ENCODE measurements around the gene MYO7B.

The MYO7B gene

GRCh38 chr2:127511917-127512316 lies 23.6 kb upstream of the MYO7B start:
- TF ChIP-seq EZH2phosphoT487 (IDR thresholded peaks at IDR 0.05; ENCODE audit: low read depth) (no peak), CTCF (IDR thresholded peaks at IDR 0.05; ENCODE audit: low read depth, low read length) (no peak)
- H2AFZ ChIP-seq (ENCODE audit: low read depth, low read length), result no peak overlapping the region
- no peak overlapping the region for H3K27ac ChIP-seq (ENCODE audit: low read length)
- peaks cover 10% of the 10 kb centered on the region for H3K4me1 ChIP-seq (ENCODE audit: low read length)
- no peak overlapping the region for H3K4me3 ChIP-seq (ENCODE audit: low read length)
- no peaks in the 10 kb centered on the region for H3K9me3 ChIP-seq (ENCODE audit: insufficient read depth, low read length)
- peaks cover 84% of the 10 kb centered on the region for H4K20me1 ChIP-seq (ENCODE audit: insufficient read depth, low read length)
- no peak overlapping the region for H3K9ac ChIP-seq (ENCODE audit: low read length)
- H3K36me3 ChIP-seq (replicated peaks; ENCODE audit: low read depth, low read length), result peaks cover 50% of the 10 kb centered on the region
- H3K27me3 ChIP-seq (ENCODE audit: low read depth, low read length), result no peaks in the 10 kb centered on the region
- H3K4me2 ChIP-seq (ENCODE audit: low read length), result no peak overlapping the region
- peaks cover 100% of the 10 kb centered on the region for H3K79me2 ChIP-seq (ENCODE audit: low read length)

DNA sequence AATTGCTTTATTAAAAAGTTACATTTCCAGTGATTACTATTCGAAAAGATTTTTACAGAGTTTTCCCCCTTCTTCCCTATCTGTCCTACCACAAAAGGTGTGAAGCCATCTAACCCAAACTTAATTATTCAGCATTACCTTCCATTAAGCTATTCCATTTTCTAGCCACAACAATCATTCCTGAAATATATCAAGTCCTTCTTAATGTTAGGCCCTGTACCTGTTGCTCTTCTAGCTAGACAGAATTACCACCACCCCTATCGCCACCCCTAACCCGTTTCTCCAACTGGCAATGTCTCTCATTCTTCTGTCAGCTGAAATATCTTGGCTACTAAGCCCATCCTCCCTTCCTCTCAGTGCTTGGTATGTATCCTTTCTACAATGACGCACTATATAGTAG lies 23.1 kb upstream of the MYO7B start:
- Histone ChIP-seq H2AFZ (ENCODE audit: low read depth, low read length) (no peak overlapping the region), H3K27me3 (ENCODE audit: low read depth, low read length) (no peaks in the 10 kb centered on the region), H3K9ac (ENCODE audit: low read length) (no peak overlapping the region), H3K4me1 (ENCODE audit: low read length) (peaks cover 10% of the 10 kb centered on the region), H3K36me3 (replicated peaks; ENCODE audit: low read depth, low read length) (peaks cover 54% of the 10 kb centered on the region), H3K79me2 (ENCODE audit: low read length) (peaks cover 100% of the 10 kb centered on the region), H3K4me2 (ENCODE audit: low read length) (no peak overlapping the region), H3K27ac (ENCODE audit: low read length) (no peak overlapping the region), H3K4me3 (ENCODE audit: low read length) (no peak overlapping the region), H4K20me1 (ENCODE audit: insufficient read depth, low read length) (peaks cover 86% of the 10 kb centered on the region), H3K9me3 (ENCODE audit: insufficient read depth, low read length) (no peaks in the 10 kb centered on the region)
- no peak for TF ChIP-seq EZH2phosphoT487 (IDR thresholded peaks at IDR 0.05; ENCODE audit: low read depth)
- no peak for TF ChIP-seq CTCF (IDR thresholded peaks at IDR 0.05; ENCODE audit: low read depth, low read length)

GRCh38 chr2:127514076-127514475 lies 21.4 kb upstream of the MYO7B start:
- Histone ChIP-seq H3K4me1 (ENCODE audit: low read length) (peaks cover under 1% of the 10 kb centered on the region; the same call in 1 of the 2 replicates), H2AFZ (ENCODE audit: low read depth, low read length) (no peak overlapping the region), H3K27me3 (ENCODE audit: low read depth, low read length) (no peaks in the 10 kb centered on the region), H3K36me3 (replicated peaks; ENCODE audit: low read depth, low read length) (peaks cover 60% of the 10 kb centered on the region), H3K27ac (ENCODE audit: low read length) (no peak overlapping the region), H3K4me3 (ENCODE audit: low read length) (no peak overlapping the region), H4K20me1 (ENCODE audit: insufficient read depth, low read length) (peaks cover 77% of the 10 kb centered on the region), H3K9ac (ENCODE audit: low read length) (no peak overlapping the region), H3K79me2 (ENCODE audit: low read length) (peaks cover 100% of the 10 kb centered on the region), H3K9me3 (ENCODE audit: insufficient read depth, low read length) (no peaks in the 10 kb centered on the region), H3K4me2 (ENCODE audit: low read length) (no peak overlapping the region)
- TF ChIP-seq CTCF (IDR thresholded peaks at IDR 0.05; ENCODE audit: low read depth, low read length), result no peak
- TF ChIP-seq EZH2phosphoT487 (IDR thresholded peaks at IDR 0.05; ENCODE audit: low read depth), result no peak

DNA sequence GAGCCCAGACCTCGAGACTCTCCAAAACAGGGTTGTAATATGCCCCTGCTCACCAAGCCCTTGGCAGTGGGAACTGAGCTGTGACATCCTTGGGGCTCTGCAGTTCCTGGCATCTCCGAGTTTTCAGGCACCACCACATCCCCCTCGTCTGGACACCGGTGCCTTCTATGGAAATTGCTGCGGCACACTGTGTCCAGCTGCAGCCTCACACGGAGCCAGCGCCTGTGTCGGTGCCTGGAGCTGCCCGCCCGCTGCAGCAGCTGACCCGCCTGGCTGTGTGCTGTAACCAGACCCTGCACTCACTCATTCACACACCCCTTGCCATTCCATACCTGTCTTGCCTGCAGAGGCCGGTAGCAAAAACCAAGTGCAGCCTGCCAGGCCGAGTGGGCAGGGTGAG lies 21.0 kb upstream of the MYO7B start:
- peaks cover 62% of the 10 kb centered on the region for H3K36me3 ChIP-seq (replicated peaks; ENCODE audit: low read depth, low read length)
- no peak overlapping the region for H3K4me2 ChIP-seq (ENCODE audit: low read length)

More for the DNA sequence above, 21.0 kb upstream of the MYO7B start:
- Histone ChIP-seq H4K20me1 (ENCODE audit: insufficient read depth, low read length) (peaks cover 74% of the 10 kb centered on the region), H3K4me1 (ENCODE audit: low read length) (no peaks in the 10 kb centered on the region), H3K27ac (ENCODE audit: low read length) (no peak overlapping the region), H3K27me3 (ENCODE audit: low read depth, low read length) (no peaks in the 10 kb centered on the region), H3K79me2 (ENCODE audit: low read length) (peaks cover 100% of the 10 kb centered on the region), H3K9me3 (ENCODE audit: insufficient read depth, low read length) (no peaks in the 10 kb centered on the region), H3K9ac (ENCODE audit: low read length) (no peak overlapping the region), H3K4me3 (ENCODE audit: low read length) (no peak overlapping the region), H2AFZ (ENCODE audit: low read depth, low read length) (no peak overlapping the region)
- TF ChIP-seq CTCF (IDR thresholded peaks at IDR 0.05; ENCODE audit: low read depth, low read length), result no peak
- TF ChIP-seq EZH2phosphoT487 (IDR thresholded peaks at IDR 0.05; ENCODE audit: low read depth), result no peak

Measured in OCI-LY3 (cell line).